GM19463 (cell line): ENCODE results near the gene CCDC57.
"Not testable (repeated sequence)": the region's sequence is repeated elsewhere in the genome, so short reads cannot be mapped to it uniquely, and the experiment has no call there.

ENCODE experiments used
- ATAC-seq: cut with Tn5 transposase; IDR thresholded peaks from one replicate; pipeline ENCODE4 v1.9.1; 2021; ENCODE audit warnings: mild to moderate bottlenecking, moderate library complexity; ENCODE audit not compliant: unreplicated experiment

Gene CCDC57

GRCh38 chr17:82204831-82205719, 7.6 kb downstream of the CCDC57 start:
- ATAC-seq, result no peak

GRCh38 chr17:82203920-82204319, 8.7 kb downstream of the CCDC57 start:
- no peak for ATAC-seq

GRCh38 chr17:82202981-82203380, 9.7 kb downstream of the CCDC57 start:
- no peak for ATAC-seq

GRCh38 chr17:82201498-82201910, 11.1 kb downstream of the CCDC57 start:
- no peak for ATAC-seq

GRCh38 chr17:82200743-82201497, 11.7 kb downstream of the CCDC57 start:
- ATAC-seq, result no peak

GRCh38 chr17:82200135-82200534, 12.5 kb downstream of the CCDC57 start:
- ATAC-seq, result no peak

GRCh38 chr17:82199496-82199895, 13.1 kb downstream of the CCDC57 start:
- no peak for ATAC-seq

GRCh38 chr17:82198092-82198491, 14.6 kb downstream of the CCDC57 start:
- no peak for ATAC-seq

- no peak for ATAC-seq
These were observed 16.7 kb downstream of the CCDC57 start for GRCh38 chr17:82195675-82196672.

- no peak for ATAC-seq
These were observed 17.9 kb downstream of the CCDC57 start for GRCh38 chr17:82194765-82195164.

GRCh38 chr17:82193520-82194220, 19.0 kb downstream of the CCDC57 start:
- no peak for ATAC-seq

GRCh38 chr17:82193050-82193449, 19.6 kb downstream of the CCDC57 start:
- ATAC-seq, result not testable (repeated sequence)

- ATAC-seq, result no peak
These were observed 24.4 kb downstream of the CCDC57 start for GRCh38 chr17:82188001-82188961.

- ATAC-seq, result no peak
These were observed 25.1 kb downstream of the CCDC57 start for GRCh38 chr17:82187500-82187899.

- ATAC-seq, result no peak
These were observed 26.4 kb downstream of the CCDC57 start for GRCh38 chr17:82186221-82186620.

GRCh38 chr17:82184761-82185160, 27.9 kb downstream of the CCDC57 start:
- no peak for ATAC-seq

GRCh38 chr17:82180776-82181528, 31.7 kb downstream of the CCDC57 start:
- no peak for ATAC-seq

- ATAC-seq, result no peak
These were observed 32.6 kb downstream of the CCDC57 start for GRCh38 chr17:82179946-82180475.
